Mammary microvascular endothelial cell (primary cell): Measurements from ENCODE around the gene SP5. TPM values are rescaled to one million over a fixed set of nuclear protein-coding genes. Genes with fewer than 3 reads are reported as not detected.

Source experiments
- total RNA-seq: library from RNA; depleted of rRNA; stranded (reverse); fragments of >200 nt; gene quantifications from 2 replicates; pipeline ENCODE4 v1.2.3, GENCODE V29; 2015

The SP5 gene
- total RNA-seq: 0.93 TPM in 1 of 2 replicates, not detected in the other

GRCh38 chr2:170715062-170715931 lies at the start of gene SP5:
Gene SP5, plus strand, starts transcription at chr2:170715337. Its CDS starts 176 bp downstream, at chr2:170715513.

Other genes with a start within 250 kb of the SP5 start
- gene ERICH2, start 55.0 kb downstream of the SP5 start, total RNA-seq: not detected in 2 replicates
- not detected in 2 replicates for gene GAD1, start 101.5 kb downstream of the SP5 start, total RNA-seq
- gene GORASP2, start 213.9 kb downstream of the SP5 start, total RNA-seq: 74.0 and 86.9 TPM in 2 replicates